Measurements from ENCODE around the gene TTC12. TPM values are rescaled to one million over a fixed set of nuclear protein-coding genes. Genes with fewer than 3 reads are reported as not detected.

The TTC12 gene, protein sequence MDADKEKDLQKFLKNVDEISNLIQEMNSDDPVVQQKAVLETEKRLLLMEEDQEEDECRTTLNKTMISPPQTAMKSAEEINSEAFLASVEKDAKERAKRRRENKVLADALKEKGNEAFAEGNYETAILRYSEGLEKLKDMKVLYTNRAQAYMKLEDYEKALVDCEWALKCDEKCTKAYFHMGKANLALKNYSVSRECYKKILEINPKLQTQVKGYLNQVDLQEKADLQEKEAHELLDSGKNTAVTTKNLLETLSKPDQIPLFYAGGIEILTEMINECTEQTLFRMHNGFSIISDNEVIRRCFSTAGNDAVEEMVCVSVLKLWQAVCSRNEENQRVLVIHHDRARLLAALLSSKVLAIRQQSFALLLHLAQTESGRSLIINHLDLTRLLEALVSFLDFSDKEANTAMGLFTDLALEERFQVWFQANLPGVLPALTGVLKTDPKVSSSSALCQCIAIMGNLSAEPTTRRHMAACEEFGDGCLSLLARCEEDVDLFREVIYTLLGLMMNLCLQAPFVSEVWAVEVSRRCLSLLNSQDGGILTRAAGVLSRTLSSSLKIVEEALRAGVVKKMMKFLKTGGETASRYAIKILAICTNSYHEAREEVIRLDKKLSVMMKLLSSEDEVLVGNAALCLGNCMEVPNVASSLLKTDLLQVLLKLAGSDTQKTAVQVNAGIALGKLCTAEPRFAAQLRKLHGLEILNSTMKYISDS
- 10 to 100 TPM in 3 of 6 donors, 1 to 10 TPM in 3; 7.4 to 13.3 (median 10.5) TPM for polyA plus RNA-seq (ENCODE audit: low read depth in 6 of 6)

DNA sequence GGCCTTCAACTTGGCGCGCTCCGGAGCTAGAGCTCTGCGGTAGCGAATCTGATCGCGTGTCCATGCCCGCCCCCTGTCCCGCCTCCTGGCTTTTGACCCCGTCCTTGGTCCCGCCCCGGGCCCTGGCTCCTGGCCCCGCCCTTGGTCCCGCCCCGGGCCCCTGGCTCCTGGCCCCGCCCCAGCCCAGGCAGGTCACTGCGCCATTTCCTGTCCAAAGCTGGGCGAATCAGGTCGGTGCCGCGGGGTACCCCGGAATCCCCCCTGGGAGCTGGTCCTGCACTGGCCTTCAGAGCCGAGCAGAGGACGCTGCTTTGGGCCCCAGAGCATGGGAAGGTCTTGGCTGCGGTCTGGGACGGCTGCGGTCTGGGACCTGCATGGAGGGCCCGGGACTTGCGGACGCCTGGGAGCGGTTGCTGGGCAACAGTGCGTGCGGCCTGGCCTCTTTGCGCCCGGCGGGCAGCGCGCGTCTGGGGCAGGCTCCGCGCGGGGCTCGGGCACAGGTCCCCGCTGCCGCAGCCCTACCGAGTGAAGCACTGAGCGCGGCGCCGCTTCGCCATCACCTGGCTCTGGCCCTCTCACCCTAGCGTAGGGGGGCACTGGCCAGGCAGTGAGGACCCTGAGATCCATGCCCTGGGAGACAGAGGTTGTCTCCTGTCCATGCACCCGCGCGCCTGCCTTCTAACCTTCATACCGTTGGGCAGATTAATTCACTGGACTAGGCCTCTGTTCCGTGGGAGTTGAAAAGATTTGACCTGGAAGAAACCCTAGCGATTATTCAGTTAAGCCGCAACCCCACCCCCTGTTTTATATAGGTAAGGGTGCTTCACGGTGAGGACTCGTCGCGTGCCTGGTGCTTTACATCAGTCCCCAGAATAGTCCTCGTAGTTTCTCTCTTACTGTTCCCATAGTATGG lies at the start of gene TTC12:
Gene TTC12 (plus strand): TSS at position 195 of the 913 bp plus-strand sequence. CDS start 1,675 bp downstream, outside the sequence.
- DNase-seq (peak; percentile 90), ATAC-seq (ENCODE audit: low read depth in 2 of 2) (peak; percentile 95 to 96)
- peak within 1 kb of the TSS; percentile 76 to 94 (median 88) for H3K4me3 Mint-ChIP-seq
- no peaks in the 10 kb centered on the region for H3K27me3 Mint-ChIP-seq
- H3K4me1 Mint-ChIP-seq = peaks cover 20 to 38% (median 27%) of the 10 kb centered on the region in 3 donors
- H3K27ac Mint-ChIP-seq = peak within 1 kb of the TSS; percentile 40 to 95 (median 92)
- peaks cover 26 to 27% of the 10 kb centered on the region in 2 donors for H3K36me3 Mint-ChIP-seq
- H3K9me3 Mint-ChIP-seq = peaks cover 0 to 2% (median 0%) of the 10 kb centered on the region in 7 donors

- peaks cover 0 to 6% (median 4%) of the 10 kb centered on the region in 3 donors for H3K4me1 Mint-ChIP-seq
- H3K27ac Mint-ChIP-seq = no peak overlapping the region
- no peak overlapping the region for H3K4me3 Mint-ChIP-seq
- peaks cover 14 to 35% (median 31%) of the 10 kb centered on the region in 3 donors for H3K27me3 Mint-ChIP-seq
- no peaks in the 10 kb centered on the region for H3K9me3 Mint-ChIP-seq
- ATAC-seq (ENCODE audit: low read depth in 2 of 2) (no peak), DNase-seq (no peak)
- no peaks in the 10 kb centered on the region for H3K36me3 Mint-ChIP-seq
These were observed 49.0 kb upstream of the TTC12 start for GRCh38 chr11:113265362-113265761.

DNA sequence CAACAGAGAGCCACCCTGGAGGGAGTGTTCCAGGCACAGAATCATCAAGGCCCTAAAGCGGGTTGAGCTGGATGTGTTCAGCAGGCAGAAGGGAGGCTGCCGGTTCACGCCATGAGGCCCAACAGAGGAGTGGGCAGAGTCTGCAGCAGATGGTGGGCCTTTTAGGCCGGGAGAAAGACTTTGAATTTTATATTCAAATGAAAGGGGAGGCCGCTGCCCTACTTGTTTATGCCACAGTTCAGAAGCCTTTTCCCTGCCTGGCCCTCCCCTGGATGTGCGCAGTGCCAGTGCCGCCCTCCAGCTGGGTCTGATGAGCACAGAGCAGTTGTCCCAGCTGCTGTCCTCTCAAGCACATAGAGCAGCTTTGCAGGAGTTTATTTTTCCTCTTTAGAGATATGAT lies 46.9 kb upstream of the TTC12 start:
- peaks cover 0 to 4% (median 3%) of the 10 kb centered on the region in 3 donors for H3K4me1 Mint-ChIP-seq
- peaks cover 14 to 26% (median 25%) of the 10 kb centered on the region in 3 donors for H3K27me3 Mint-ChIP-seq
- no peak for ATAC-seq (ENCODE audit: low read depth in 2 of 2)
- H3K4me3 Mint-ChIP-seq = no peak overlapping the region
- H3K36me3 Mint-ChIP-seq = no peaks in the 10 kb centered on the region
- no peak for DNase-seq
- no peaks in the 10 kb centered on the region for H3K9me3 Mint-ChIP-seq
- H3K27ac Mint-ChIP-seq = no peak overlapping the region

- Mint-ChIP-seq H3K27ac (no peak overlapping the region), H3K4me3 (no peak overlapping the region)
These were observed 45.3 kb upstream of the TTC12 start for GRCh38 chr11:113269096-113269495.

DNA sequence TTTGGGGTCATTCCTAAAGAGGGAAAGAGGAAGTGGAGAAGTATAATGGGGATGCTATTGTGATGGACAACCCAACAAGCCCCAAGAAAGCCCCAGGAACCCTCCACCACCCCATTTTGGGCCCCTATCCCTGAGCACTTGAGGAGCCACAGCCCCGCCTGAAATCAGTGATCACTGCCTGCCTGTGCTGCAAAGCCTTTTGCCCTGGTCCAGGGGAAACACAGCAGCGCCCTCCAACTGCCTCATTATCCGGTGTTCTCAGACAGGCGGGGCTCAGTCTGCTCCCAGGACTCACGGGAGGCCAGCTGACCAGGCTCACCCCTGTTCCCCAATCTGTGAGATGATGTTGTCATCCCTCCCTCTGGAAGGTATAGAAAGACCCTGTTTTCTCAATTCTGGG lies 44.7 kb upstream of the TTC12 start:
- Mint-ChIP-seq H3K27me3 (peaks cover 14 to 26% (median 25%) of the 10 kb centered on the region in 3 donors), H3K4me1 (no peaks in the 10 kb centered on the region), H3K27ac (no peak overlapping the region), H3K4me3 (no peak overlapping the region), H3K36me3 (no peaks in the 10 kb centered on the region), H3K9me3 (no peaks in the 10 kb centered on the region)
- ATAC-seq (ENCODE audit: low read depth in 2 of 2) = no peak
- DNase-seq = no peak

More at GRCh38 chr11:113269096-113269495, 45.3 kb upstream of the TTC12 start:
- H3K36me3 Mint-ChIP-seq = no peaks in the 10 kb centered on the region
- ATAC-seq (ENCODE audit: low read depth in 2 of 2) = no peak
- H3K9me3 Mint-ChIP-seq = no peaks in the 10 kb centered on the region
- no peak for DNase-seq
- H3K4me1 Mint-ChIP-seq = no peaks in the 10 kb centered on the region
- peaks cover 14 to 26% (median 25%) of the 10 kb centered on the region in 3 donors for H3K27me3 Mint-ChIP-seq

- H3K9me3 Mint-ChIP-seq = no peaks in the 10 kb centered on the region
- ATAC-seq (ENCODE audit: low read depth in 2 of 2) (no peak), DNase-seq (no peak)
- H3K36me3 Mint-ChIP-seq = no peaks in the 10 kb centered on the region
- H3K27me3 Mint-ChIP-seq = peaks cover 13 to 26% (median 25%) of the 10 kb centered on the region in 3 donors
- peak overlapping the region in 1 of 6 donors; percentile 84 for H3K27ac Mint-ChIP-seq
- H3K4me1 Mint-ChIP-seq = no peaks in the 10 kb centered on the region
- H3K4me3 Mint-ChIP-seq = no peak overlapping the region
These were observed 44.3 kb upstream of the TTC12 start for GRCh38 chr11:113270080-113270479.

DNA sequence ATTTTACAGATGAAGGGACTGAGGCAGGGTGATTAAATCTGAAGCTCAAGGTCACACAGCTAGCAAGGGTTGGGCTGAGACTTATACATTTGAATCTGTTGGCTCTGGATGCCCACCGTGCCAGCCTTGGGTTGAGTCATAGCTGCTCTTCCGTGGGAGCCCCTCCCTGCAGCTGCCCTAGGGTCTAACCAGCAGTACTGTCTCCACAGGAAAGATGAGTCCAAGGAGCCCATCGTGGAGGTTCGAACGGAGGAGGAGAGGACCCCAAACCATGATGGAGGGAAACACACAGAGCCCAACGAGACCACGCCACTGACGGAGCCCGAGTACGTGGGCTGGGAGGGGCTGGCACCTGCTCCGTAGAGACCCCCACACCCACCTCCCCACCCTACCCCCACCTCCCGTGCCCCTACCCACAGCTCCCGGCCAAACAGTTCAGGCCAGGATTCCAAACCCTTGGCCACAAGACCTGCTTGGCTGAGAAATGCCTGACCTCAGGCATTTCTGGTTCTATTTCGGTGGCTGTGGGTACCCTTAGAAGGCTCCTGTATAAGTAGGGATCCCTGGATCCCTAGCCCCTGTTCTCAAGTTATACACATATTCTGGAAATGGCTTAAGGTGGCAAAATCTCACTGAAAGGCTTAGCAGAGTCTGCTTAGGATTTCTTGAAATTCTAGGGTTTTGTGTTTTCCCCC lies 42.7 kb upstream of the TTC12 start:
- no peak for DNase-seq
- Mint-ChIP-seq H3K9me3 (no peaks in the 10 kb centered on the region), H3K4me1 (no peaks in the 10 kb centered on the region), H3K27ac (no peak overlapping the region), H3K36me3 (no peaks in the 10 kb centered on the region), H3K4me3 (no peak overlapping the region), H3K27me3 (peaks cover 6 to 21% (median 17%) of the 10 kb centered on the region in 3 donors)
- no peak for ATAC-seq (ENCODE audit: low read depth in 2 of 2)

DNA sequence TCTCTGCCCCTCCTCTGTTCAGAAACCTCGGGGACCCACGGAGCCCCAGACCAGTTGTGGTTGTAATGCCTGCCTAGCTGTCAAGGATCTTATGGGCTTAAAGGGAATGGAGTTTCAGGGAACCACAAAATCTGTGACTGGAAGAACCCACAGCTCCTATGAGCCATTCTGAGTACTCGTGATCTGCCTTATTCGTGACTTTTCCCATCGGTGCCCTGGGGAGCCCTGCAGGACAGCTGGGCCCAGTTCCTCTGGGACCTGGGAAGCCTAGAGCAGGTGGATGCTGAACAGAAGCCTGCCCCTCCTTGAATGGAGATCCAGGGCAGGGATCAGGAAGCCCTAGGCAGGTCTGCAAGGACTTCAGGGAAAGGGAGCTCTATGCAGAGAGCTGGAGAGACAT lies 42.1 kb upstream of the TTC12 start:
- Mint-ChIP-seq H3K27me3 (peaks cover under 1 to 15% (median 11%) of the 10 kb centered on the region in 3 donors), H3K4me3 (no peak overlapping the region), H3K9me3 (no peaks in the 10 kb centered on the region), H3K4me1 (no peaks in the 10 kb centered on the region), H3K27ac (no peak overlapping the region), H3K36me3 (no peaks in the 10 kb centered on the region)
- DNase-seq (no peak), ATAC-seq (ENCODE audit: low read depth in 2 of 2) (no peak)

- no peak overlapping the region for H3K4me3 Mint-ChIP-seq
- no peak for DNase-seq
- no peak overlapping the region for H3K27ac Mint-ChIP-seq
- peaks cover 0 to under 1% of the 10 kb centered on the region in 2 donors for H3K36me3 Mint-ChIP-seq
- no peaks in the 10 kb centered on the region for H3K4me1 Mint-ChIP-seq
- H3K9me3 Mint-ChIP-seq = no peaks in the 10 kb centered on the region
- ATAC-seq (ENCODE audit: low read depth in 2 of 2) = no peak
- peaks cover 0 to 11% (median 8%) of the 10 kb centered on the region in 3 donors for H3K27me3 Mint-ChIP-seq
These were observed 41.3 kb upstream of the TTC12 start for GRCh38 chr11:113272927-113273615.

DNA sequence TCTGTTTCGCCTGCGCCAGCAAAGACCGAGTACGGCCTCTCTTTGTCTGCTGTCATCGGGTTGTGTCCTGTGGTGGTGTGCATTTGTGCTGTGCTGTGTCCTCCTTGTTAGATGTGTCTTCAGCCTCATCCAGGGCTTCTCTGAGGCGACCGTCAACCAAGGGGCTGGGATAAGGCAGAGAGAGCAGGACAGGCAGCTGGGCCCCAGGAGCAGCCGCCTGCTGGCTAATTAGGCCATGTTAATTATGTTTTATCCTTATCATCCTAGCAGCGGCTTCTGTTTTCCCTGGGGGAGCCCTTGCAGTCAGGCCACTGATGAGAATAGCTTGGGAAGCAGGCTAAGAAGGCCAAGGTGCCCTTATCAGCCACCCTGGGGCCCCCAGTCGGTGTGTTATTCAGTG lies 40.7 kb upstream of the TTC12 start:
- H3K36me3 Mint-ChIP-seq = peaks cover 0 to 5% of the 10 kb centered on the region in 2 donors
- H3K27me3 Mint-ChIP-seq = peaks cover 0 to 8% (median 8%) of the 10 kb centered on the region in 3 donors
- no peak for DNase-seq
- H3K4me1 Mint-ChIP-seq = no peaks in the 10 kb centered on the region
- no peak overlapping the region for H3K4me3 Mint-ChIP-seq
- H3K9me3 Mint-ChIP-seq = no peaks in the 10 kb centered on the region
- H3K27ac Mint-ChIP-seq = no peak overlapping the region
- no peak for ATAC-seq (ENCODE audit: low read depth in 2 of 2)

DNA sequence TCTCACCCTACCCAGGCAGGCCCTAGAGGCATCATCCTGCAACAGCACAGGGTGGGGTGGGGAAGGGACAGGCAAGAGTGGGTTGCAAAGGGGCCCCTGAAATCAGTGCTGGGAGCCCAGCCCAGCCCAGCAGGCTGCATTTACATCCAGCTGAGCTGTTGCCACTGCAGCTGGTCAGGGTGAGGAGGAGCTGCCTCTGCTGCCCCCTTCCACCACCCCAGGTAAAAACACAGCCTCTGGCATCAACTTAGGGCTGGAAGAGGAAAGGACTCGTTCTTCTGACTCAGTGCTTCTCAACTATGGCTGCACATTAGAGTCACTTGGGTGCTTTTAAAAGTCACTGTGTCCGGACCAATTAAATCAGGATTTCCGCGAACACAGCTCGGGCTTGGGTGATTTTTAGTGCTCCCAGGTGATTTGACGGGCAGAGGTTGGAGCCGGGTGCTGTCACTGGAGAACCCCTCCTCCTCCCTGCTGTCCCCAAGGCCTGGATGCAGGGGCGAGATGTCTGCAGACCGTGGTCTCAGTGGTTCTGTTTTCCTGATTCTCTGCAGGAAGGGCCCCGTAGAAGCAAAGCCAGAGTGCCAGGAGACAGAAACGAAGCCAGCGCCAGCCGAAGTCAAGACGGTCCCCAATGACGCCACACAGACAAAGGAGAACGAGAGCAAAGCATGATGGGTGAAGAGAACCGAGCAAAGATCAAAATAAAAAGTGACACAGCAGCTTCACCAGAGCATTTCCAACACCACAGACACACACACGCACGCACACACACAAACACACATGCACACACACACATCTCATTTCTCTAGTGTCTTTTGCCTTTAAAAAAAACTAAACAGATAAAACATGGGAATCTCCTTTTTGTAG lies 39.4 kb upstream of the TTC12 start:
- no peak for DNase-seq
- Mint-ChIP-seq H3K4me1 (no peaks in the 10 kb centered on the region), H3K9me3 (no peaks in the 10 kb centered on the region)

More for the DNA sequence above, 39.4 kb upstream of the TTC12 start:
- H3K27me3 Mint-ChIP-seq = peaks cover 0 to 5% (median 5%) of the 10 kb centered on the region in 3 donors
- no peak overlapping the region for H3K27ac Mint-ChIP-seq
- H3K4me3 Mint-ChIP-seq = no peak overlapping the region
- H3K36me3 Mint-ChIP-seq = peaks cover 0 to 5% of the 10 kb centered on the region in 2 donors
- no peak for ATAC-seq (ENCODE audit: low read depth in 2 of 2)

All from naive B cell (primary cell).